HCT116 (cell line): Measurements from ENCODE around the gene DENND5B. TPM values are rescaled to one million over a fixed set of nuclear protein-coding genes. Genes with fewer than 3 reads are reported as not detected.
"Not testable (repeated sequence)": the region's sequence is repeated elsewhere in the genome, so short reads cannot be mapped to it uniquely, and the experiment has no call there.

ENCODE experiments used
- ATAC-seq: fragments of 200-7000 bp; cut with Tn5 transposase; 2 replicates; pipeline ENCODE4 v1.9.1; 2020; ENCODE audit warnings: mild to moderate bottlenecking, moderate library complexity
- BruUV-seq: library from RNA; stranded (reverse); fragments of 400-500 nt; replicated peaks from 2 replicates; lab custom pipeline; 2021; lab: Mats Ljungman, UMichigan
- CTCF ChIA-PET: fragments of 300-600 bp; sonication (Branson Sonifier 250); formaldehyde crosslinking; loops from one replicate; lab custom pipeline; 2021; ENCODE audit warnings: antibody characterized with exemption; lab: Charles Lee
- POLR2A ChIA-PET: fragments of 300-600, 350-600 bp; sonication (Branson Sonifier 250); formaldehyde crosslinking; loops from one replicate; lab custom pipeline; 2021; ENCODE audit warnings: antibody characterized with exemption; lab: Charles Lee
- RAD21 ChIA-PET, 2 experiments: fragments of 300-600 bp; sonication (Branson Sonifier 250); formaldehyde crosslinking; loops; one replicate each; lab custom pipeline; 2023; ENCODE audit warnings: low total read pairs in 2 of 2; ENCODE audit not compliant: uncharacterized antibody in 2 of 2, unreplicated experiment in 2 of 2, low non-redundant PET in 1 of 2; lab: Charles Lee
- DNase-seq: peaks from one replicate; pipeline ENCODE4 v3.0.0-alpha.2; 2010; ENCODE audit warnings: low read depth, low spot score
- H2AFZ ChIP-seq: fragments of 200-600 bp; shearing (Covaris generic), sonication (generic); 2 replicates; pipeline ENCODE4 v1.6.1; 2017; ENCODE audit warnings: low read depth, mixed run types, mixed read lengths, antibody characterized with exemption, low read length; ENCODE audit not compliant: poor library complexity, severe bottlenecking
- H3K27ac ChIP-seq: 2 replicates; pipeline ENCODE4 v1.5.1; 2012; ENCODE audit warnings: low read depth, low read length
- H3K27me3 ChIP-seq: fragments of 200-600 bp; sonication (generic); 2 replicates; pipeline ENCODE4 v1.6.1; 2016; ENCODE audit warnings: mixed run types, low read length, mixed read lengths; ENCODE audit not compliant: insufficient read depth
- H3K36me3 ChIP-seq, 2 experiments: fragments of 200-500 bp in 1 of 2; fragments of 200-600 bp in 1 of 2; sonication (Bioruptor generic) in 1 of 2; sonication (generic) in 1 of 2; 2 replicates each; pipeline versions ENCODE4 v1.5.1 to v1.6.1; 2014 to 2016; ENCODE audit warnings: low read length in 2 of 2, inconsistent platforms in 1 of 2, mixed read lengths in 1 of 2, mixed run types in 1 of 2; ENCODE audit not compliant: insufficient read depth in 2 of 2, control insufficient read depth in 1 of 2
- H3K4me1 ChIP-seq, 2 experiments: fragments of 200-600 bp in 1 of 2; sonication (generic) in 1 of 2; 2 replicates each; pipeline versions ENCODE4 v1.5.1 to v1.6.1; 2012 to 2017; ENCODE audit warnings: low read length in 2 of 2, inconsistent platforms in 1 of 2, mild to moderate bottlenecking in 1 of 2, mixed read lengths in 1 of 2, mixed run types in 1 of 2, moderate library complexity in 1 of 2; ENCODE audit not compliant: insufficient read depth in 2 of 2, control insufficient read depth in 1 of 2
- H3K4me2 ChIP-seq: fragments of 200-600 bp; sonication (generic); 2 replicates; pipeline ENCODE4 v1.6.1; 2017; ENCODE audit warnings: mixed run types, low read length, mixed read lengths
- H3K4me3 ChIP-seq, 2 experiments: fragments of 200-600 bp in 1 of 2; sonication (generic) in 1 of 2; replicated peaks in 1 of 2; 2 replicates each; pipeline ENCODE4 v1.5.1; 2011 to 2016; ENCODE audit warnings: low read length in 2 of 2, control low read depth in 1 of 2, low read depth in 1 of 2, mild to moderate bottlenecking in 1 of 2, mixed read lengths in 1 of 2, mixed run types in 1 of 2
- H3K79me2 ChIP-seq: fragments of 200-600 bp; sonication (generic); 2 replicates; pipeline ENCODE4 v1.6.1; 2017; ENCODE audit warnings: mild to moderate bottlenecking, mixed run types, low read length, moderate library complexity, mixed read lengths; ENCODE audit not compliant: insufficient read depth
- H3K9ac ChIP-seq: fragments of 200-600 bp; sonication (generic); 2 replicates; pipeline ENCODE4 v1.6.1; 2016; ENCODE audit warnings: low read length, mixed read lengths
- H3K9me2 ChIP-seq: fragments of 200-600 bp; sonication (generic), shearing (Covaris generic); 2 replicates; pipeline ENCODE4 v1.6.1; 2017; ENCODE audit warnings: mixed run types, mild to moderate bottlenecking, moderate library complexity; ENCODE audit not compliant: insufficient read depth
- H3K9me3 ChIP-seq, 2 experiments: fragments of 200-500 bp in 1 of 2; fragments of 200-600 bp in 1 of 2; sonication (Bioruptor generic) in 1 of 2; sonication (generic) in 1 of 2; 2 replicates each; pipeline ENCODE4 v1.6.1; 2014 to 2017; ENCODE audit warnings: low read length in 2 of 2, mixed read lengths in 2 of 2, inconsistent platforms in 1 of 2, low read depth in 1 of 2, mild to moderate bottlenecking in 1 of 2, mixed run types in 1 of 2, moderate library complexity in 1 of 2; ENCODE audit not compliant: control insufficient read depth in 1 of 2, insufficient read depth in 1 of 2
- H4K20me1 ChIP-seq: fragments of 200-600 bp; sonication (generic), shearing (Covaris generic); 2 replicates; pipeline ENCODE4 v1.6.1; 2017; ENCODE audit warnings: mixed run types, mild to moderate bottlenecking, moderate library complexity; ENCODE audit not compliant: insufficient read depth
- CEBPB ChIP-seq: IDR thresholded peaks from 2 replicates; pipeline ENCODE4 v1.6.1; 2012; ENCODE audit warnings: low read depth
- ELF1 ChIP-seq: IDR thresholded peaks from 2 replicates; pipeline ENCODE4 v1.6.1; 2012; ENCODE audit warnings: low read depth, borderline replicate concordance
- EZH2 ChIP-seq: fragments of 200-600 bp; sonication (generic); IDR thresholded peaks from 2 replicates; pipeline ENCODE4 v1.6.1; 2017; ENCODE audit warnings: antibody characterized with exemption, mixed run types
- EZH2phosphoT487 ChIP-seq: fragments of 200-600 bp; IDR thresholded peaks from 2 replicates; pipeline ENCODE4 v1.6.1; 2018; ENCODE audit warnings: antibody characterized with exemption, borderline replicate concordance
- FOSL1 ChIP-seq: IDR thresholded peaks from 2 replicates; pipeline ENCODE4 v1.6.1; 2012; ENCODE audit warnings: low read depth
- JUND ChIP-seq: IDR thresholded peaks from 2 replicates; pipeline ENCODE4 v1.6.1; 2012
- POLR2AphosphoS5 ChIP-seq: IDR thresholded peaks from 2 replicates; pipeline ENCODE4 v1.6.1; 2011; ENCODE audit warnings: mild to moderate bottlenecking, low read depth, low read length, moderate library complexity
- RAD21 ChIP-seq: IDR thresholded peaks from 2 replicates; pipeline ENCODE4 v1.6.1; 2012; ENCODE audit warnings: low read depth, mild to moderate bottlenecking
- SIN3A ChIP-seq: IDR thresholded peaks from 2 replicates; pipeline ENCODE4 v1.6.1; 2012; ENCODE audit warnings: low read depth
- SP1 ChIP-seq: IDR thresholded peaks from 2 replicates; pipeline ENCODE4 v1.6.1; 2012; ENCODE audit warnings: low read depth
- ZNF274 ChIP-seq: fragments of 200-500 bp; sonication (Bioruptor generic); IDR thresholded peaks from 2 replicates; pipeline ENCODE4 v1.6.1; 2014; ENCODE audit warnings: mild to moderate bottlenecking, low read depth, low read length, inconsistent platforms
- intact Hi-C: fragments of 100-400 bp; cut with micrococcal nuclease; formaldehyde crosslinking; loops from 2 replicates; pipeline ENCODE4 v1.10.0; 2022
- total RNA-seq: library from RNA; stranded (reverse); gene quantifications from one replicate; pipeline ENCODE4 v1.2.1, GENCODE V29; 2021; ENCODE audit not compliant: unreplicated experiment
- TF ChIP-seq, protein P1 (sequence below), 3 experiments: fragments of 200-600 bp in 1 of 3; sonication (generic) in 1 of 3; IDR thresholded peaks in 2 of 3; conservative IDR thresholded peaks in 1 of 3; 2 replicates each; pipeline ENCODE4 v1.5.1; 2012 to 2017; ENCODE audit warnings: low read depth in 2 of 3, low read length in 2 of 3, antibody characterized with exemption in 1 of 3, borderline replicate concordance in 1 of 3, control low read depth in 1 of 3, mild to moderate bottlenecking in 1 of 3, mixed read lengths in 1 of 3, mixed run types in 1 of 3, moderate library complexity in 1 of 3; ENCODE audit not compliant: insufficient read depth in 1 of 3
- TF ChIP-seq, protein P2 (sequence below): IDR thresholded peaks from 2 replicates; pipeline ENCODE4 v1.6.1; 2012
- TF ChIP-seq, protein P3 (sequence below): IDR thresholded peaks from 2 replicates; pipeline ENCODE4 v1.6.1; 2011; ENCODE audit warnings: mild to moderate bottlenecking, low read length, moderate library complexity; ENCODE audit not compliant: insufficient replicate concordance; ENCODE audit errors: extremely low read depth

DENND5B gene
- total RNA-seq, 1 experiment from 2014 or later, result 19.2 TPM

DNA sequence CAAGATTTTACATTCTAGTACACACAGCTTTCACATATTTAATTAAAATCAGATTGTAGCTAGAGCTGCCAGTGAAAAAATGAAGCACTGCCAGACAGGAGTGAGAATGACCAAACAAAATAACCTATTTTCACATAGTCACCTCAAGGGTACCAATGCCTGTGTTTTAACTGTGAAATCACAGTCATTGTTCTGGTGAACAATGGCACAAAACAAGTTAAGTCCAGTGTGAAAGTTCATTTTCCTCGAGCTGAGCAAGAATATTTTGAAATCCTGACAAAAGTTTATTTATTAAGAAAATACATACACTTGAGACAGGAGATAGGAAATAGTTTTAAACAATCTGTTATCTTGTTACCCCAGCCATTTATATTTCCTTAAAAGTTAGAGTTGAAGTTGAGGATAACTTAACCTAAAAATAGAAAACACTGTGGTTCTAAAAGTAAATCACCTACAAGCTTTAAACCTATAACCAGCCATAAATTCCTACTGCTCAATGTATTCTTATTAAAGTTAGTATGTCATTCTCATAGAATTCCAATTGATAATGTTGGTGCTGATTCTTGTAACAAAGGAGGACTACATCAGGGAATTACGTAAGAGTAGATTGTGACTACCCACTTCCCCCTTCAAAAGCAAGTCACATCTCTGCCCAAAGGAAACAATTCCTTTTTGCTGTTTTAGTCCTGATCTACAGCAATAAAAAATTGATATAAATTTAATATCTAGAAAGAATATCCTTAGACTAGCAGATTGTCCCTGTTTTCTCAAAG is 15.9 kb downstream of the DENND5B start:
- Histone ChIP-seq H3K4me1 (peaks cover 0 to 26% of the 10 kb centered on the region in 2 experiments; a peak in 2 of 4 replicates), H3K4me2 (no peak overlapping the region), H3K79me2 (peaks cover 30% of the 10 kb centered on the region), H3K9me2 (no peaks in the 10 kb centered on the region), H3K9me3 (no peaks in the 10 kb centered on the region), H3K27me3 (no peaks in the 10 kb centered on the region), H3K27ac (no peak overlapping the region), H3K9ac (no peak overlapping the region), H3K36me3 (no peaks in the 10 kb centered on the region), H3K4me3 (no peak overlapping the region)
- BruUV-seq, result no TSS peak
- ChIA-PET POLR2A (no interaction called here), RAD21 (no interaction called here), CTCF (no interaction called here)
- TF ChIP-seq FOSL1 (no peak), SIN3A (no peak), ZNF274 (no peak), SP1 (no peak), RAD21 (no peak), JUND (no peak), POLR2AphosphoS5 (no peak), CEBPB (no peak), ELF1 (no peak), EZH2 (no peak), EZH2phosphoT487 (no peak)
- TF ChIP-seq, protein P1, sequence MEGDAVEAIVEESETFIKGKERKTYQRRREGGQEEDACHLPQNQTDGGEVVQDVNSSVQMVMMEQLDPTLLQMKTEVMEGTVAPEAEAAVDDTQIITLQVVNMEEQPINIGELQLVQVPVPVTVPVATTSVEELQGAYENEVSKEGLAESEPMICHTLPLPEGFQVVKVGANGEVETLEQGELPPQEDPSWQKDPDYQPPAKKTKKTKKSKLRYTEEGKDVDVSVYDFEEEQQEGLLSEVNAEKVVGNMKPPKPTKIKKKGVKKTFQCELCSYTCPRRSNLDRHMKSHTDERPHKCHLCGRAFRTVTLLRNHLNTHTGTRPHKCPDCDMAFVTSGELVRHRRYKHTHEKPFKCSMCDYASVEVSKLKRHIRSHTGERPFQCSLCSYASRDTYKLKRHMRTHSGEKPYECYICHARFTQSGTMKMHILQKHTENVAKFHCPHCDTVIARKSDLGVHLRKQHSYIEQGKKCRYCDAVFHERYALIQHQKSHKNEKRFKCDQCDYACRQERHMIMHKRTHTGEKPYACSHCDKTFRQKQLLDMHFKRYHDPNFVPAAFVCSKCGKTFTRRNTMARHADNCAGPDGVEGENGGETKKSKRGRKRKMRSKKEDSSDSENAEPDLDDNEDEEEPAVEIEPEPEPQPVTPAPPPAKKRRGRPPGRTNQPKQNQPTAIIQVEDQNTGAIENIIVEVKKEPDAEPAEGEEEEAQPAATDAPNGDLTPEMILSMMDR (IDR thresholded peaks at IDR 0.05 in 2 of 3, conservative IDR thresholded peaks at IDR 0.05 in 1 of 3; ENCODE audit: borderline replicate concordance in 1 of 3, insufficient read depth in 1 of 3, low read depth in 2 of 3, low read length in 2 of 3), result no peak
- TF ChIP-seq, protein P2, sequence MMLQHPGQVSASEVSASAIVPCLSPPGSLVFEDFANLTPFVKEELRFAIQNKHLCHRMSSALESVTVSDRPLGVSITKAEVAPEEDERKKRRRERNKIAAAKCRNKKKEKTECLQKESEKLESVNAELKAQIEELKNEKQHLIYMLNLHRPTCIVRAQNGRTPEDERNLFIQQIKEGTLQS, result no peak
- TF ChIP-seq, protein P3, sequence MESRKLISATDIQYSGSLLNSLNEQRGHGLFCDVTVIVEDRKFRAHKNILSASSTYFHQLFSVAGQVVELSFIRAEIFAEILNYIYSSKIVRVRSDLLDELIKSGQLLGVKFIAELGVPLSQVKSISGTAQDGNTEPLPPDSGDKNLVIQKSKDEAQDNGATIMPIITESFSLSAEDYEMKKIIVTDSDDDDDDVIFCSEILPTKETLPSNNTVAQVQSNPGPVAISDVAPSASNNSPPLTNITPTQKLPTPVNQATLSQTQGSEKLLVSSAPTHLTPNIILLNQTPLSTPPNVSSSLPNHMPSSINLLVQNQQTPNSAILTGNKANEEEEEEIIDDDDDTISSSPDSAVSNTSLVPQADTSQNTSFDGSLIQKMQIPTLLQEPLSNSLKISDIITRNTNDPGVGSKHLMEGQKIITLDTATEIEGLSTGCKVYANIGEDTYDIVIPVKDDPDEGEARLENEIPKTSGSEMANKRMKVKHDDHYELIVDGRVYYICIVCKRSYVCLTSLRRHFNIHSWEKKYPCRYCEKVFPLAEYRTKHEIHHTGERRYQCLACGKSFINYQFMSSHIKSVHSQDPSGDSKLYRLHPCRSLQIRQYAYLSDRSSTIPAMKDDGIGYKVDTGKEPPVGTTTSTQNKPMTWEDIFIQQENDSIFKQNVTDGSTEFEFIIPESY, result no peak
- TF ChIP-seq, all 23 proteins: peak for 0
- H2AFZ ChIP-seq, result no peak overlapping the region
- DNase-seq (no peak), ATAC-seq (no peak)
- intact Hi-C loops, result no loop called here
- H4K20me1 ChIP-seq, result no peaks in the 10 kb centered on the region

DNA sequence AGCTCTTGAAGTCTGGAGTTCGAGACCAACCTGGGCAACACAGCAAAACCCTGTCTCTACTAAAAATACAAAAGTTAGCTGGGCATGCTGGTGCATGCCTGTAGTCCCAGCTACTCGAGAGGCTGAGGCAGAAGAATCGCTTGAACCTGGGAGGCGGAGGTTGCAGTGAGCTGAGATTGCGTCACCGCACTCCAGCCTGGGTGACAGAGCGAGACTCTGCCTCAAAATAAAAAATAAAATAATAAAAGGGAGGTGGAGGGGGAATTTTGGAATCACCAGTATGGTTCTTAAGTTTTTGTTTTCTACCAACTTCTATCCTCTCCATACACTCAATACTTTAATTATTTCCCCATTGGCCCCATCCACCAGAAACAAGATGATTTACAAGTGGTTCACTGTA is 16.6 kb downstream of the DENND5B start:
- H3K4me2 ChIP-seq, CTCF ChIA-PET: not testable (repeated sequence)

More for the DNA sequence above, 16.6 kb downstream of the DENND5B start:
- Histone ChIP-seq H3K4me1 (peaks cover 0 to 30% of the 10 kb centered on the region in 2 experiments; a peak in 3 of 4 replicates), H3K79me2 (peaks cover 28% of the 10 kb centered on the region)
- H3K36me3 ChIP-seq, POLR2A ChIA-PET, BruUV-seq, ATAC-seq, H3K27me3 ChIP-seq, H2AFZ ChIP-seq, DNase-seq, RAD21 ChIA-PET, H3K9me3 ChIP-seq, H3K9me2 ChIP-seq, H4K20me1 ChIP-seq, H3K9ac ChIP-seq, H3K27ac ChIP-seq, H3K4me3 ChIP-seq, intact Hi-C loops: not testable (repeated sequence)
